GM12874 (cell line): ENCODE results near the gene SPDYA.

Experiments
- CTCF ChIP-seq: IDR thresholded peaks from 2 replicates; pipeline ENCODE4 v1.5.1; 2011; ENCODE audit warnings: low read depth, mild to moderate bottlenecking, control low read depth, low read length, moderate library complexity; ENCODE audit not compliant: insufficient read depth

The SPDYA gene

GRCh38 chr2:28810384-28811285, at the start of gene SPDYA:
Gene SPDYA (plus strand): TSS chr2:28810834. CDS start chr2:28816015, 5,181 bp downstream.
- TF ChIP-seq CTCF = no peak

GRCh38 chr2:28761420-28761819, 49.2 kb upstream of the SPDYA start:
- no peak for TF ChIP-seq CTCF

GRCh38 chr2:28764909-28765711, 45.5 kb upstream of the SPDYA start:
- TF ChIP-seq CTCF = no peak

GRCh38 chr2:28766070-28766469, 44.6 kb upstream of the SPDYA start:
- no peak for TF ChIP-seq CTCF

GRCh38 chr2:28767337-28767736, 43.3 kb upstream of the SPDYA start:
- no peak for TF ChIP-seq CTCF

GRCh38 chr2:28768422-28768821, 42.2 kb upstream of the SPDYA start:
- TF ChIP-seq CTCF = no peak

GRCh38 chr2:28768952-28769351, 41.7 kb upstream of the SPDYA start:
- no peak for TF ChIP-seq CTCF
